ENCODE results near the gene LARGE2. TPM values are rescaled to one million over a fixed set of nuclear protein-coding genes. Genes with fewer than 3 reads are reported as not detected.

LARGE2 gene
- total RNA-seq, 1 experiment from 2014 or later, result 18.4 TPM

DNA sequence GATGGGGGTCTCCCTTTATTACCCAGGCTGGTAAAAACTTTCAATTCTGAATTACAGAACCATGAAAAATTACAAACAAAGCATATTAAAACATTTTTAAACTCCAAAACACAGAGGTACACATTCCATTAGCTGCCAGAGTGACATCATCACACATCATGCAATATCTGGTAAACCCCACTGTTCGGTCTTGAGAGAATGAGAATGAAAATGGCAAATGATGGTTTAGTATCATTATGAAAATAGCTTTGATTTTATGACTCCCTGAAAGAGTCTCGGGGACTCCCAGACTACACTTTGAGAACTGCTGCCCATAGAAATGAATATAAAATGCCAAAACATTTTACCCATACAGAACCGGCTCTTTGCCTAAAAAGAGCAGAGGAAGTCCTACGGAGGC, 18.8 kb downstream of the LARGE2 start:
- ATAC-seq, result no peak
- BruUV-seq (replicated peaks), result no TSS peak
- intact Hi-C loops (cut with micrococcal nuclease), result no loop called here

GRCh38 chr11:45942381-45942780, 19.9 kb downstream of the LARGE2 start:
- Histone ChIP-seq H3F3A (ENCODE audit: low read length, unreplicated experiment) (no peaks in the 10 kb centered on the region), H3K9me3 (ENCODE audit: low read length) (no peaks in the 10 kb centered on the region), H3K9ac (ENCODE audit: low read length) (no peak overlapping the region), H2AFZ (ENCODE audit: low read length) (no peak overlapping the region), H3K4me2 (ENCODE audit: low read length) (no peak overlapping the region), H3K4me3 (ENCODE audit: low read length) (no peak overlapping the region), H3K27me3 (ENCODE audit: low read length) (no peaks in the 10 kb centered on the region), H3K27ac (ENCODE audit: low read length) (no peak overlapping the region), H3K4me1 (ENCODE audit: insufficient read depth, low read length) (no peaks in the 10 kb centered on the region), H3K9me2 (replicated peaks; ENCODE audit: low read length) (no peaks in the 10 kb centered on the region), H3K36me3 (ENCODE audit: low read depth, low read length) (no peaks in the 10 kb centered on the region), H3K79me2 (ENCODE audit: low read length) (no peaks in the 10 kb centered on the region), H4K20me1 (ENCODE audit: low read length) (no peaks in the 10 kb centered on the region)
- TF ChIP-seq EZH2phosphoT487 (IDR thresholded peaks at IDR 0.05; ENCODE audit: borderline replicate concordance, low read length) (no peak), EZH2 (IDR thresholded peaks at IDR 0.05; ENCODE audit: low read length, unreplicated experiment) (no peak)
- TF ChIP-seq, protein P1, sequence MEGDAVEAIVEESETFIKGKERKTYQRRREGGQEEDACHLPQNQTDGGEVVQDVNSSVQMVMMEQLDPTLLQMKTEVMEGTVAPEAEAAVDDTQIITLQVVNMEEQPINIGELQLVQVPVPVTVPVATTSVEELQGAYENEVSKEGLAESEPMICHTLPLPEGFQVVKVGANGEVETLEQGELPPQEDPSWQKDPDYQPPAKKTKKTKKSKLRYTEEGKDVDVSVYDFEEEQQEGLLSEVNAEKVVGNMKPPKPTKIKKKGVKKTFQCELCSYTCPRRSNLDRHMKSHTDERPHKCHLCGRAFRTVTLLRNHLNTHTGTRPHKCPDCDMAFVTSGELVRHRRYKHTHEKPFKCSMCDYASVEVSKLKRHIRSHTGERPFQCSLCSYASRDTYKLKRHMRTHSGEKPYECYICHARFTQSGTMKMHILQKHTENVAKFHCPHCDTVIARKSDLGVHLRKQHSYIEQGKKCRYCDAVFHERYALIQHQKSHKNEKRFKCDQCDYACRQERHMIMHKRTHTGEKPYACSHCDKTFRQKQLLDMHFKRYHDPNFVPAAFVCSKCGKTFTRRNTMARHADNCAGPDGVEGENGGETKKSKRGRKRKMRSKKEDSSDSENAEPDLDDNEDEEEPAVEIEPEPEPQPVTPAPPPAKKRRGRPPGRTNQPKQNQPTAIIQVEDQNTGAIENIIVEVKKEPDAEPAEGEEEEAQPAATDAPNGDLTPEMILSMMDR (conservative IDR thresholded peaks at IDR 0.05; ENCODE audit: low read depth, low read length), result no peak
- no TSS peak for BruUV-seq (replicated peaks)
- CTCF ChIA-PET, result no interaction called here
- no peak for ATAC-seq
- POLR2A ChIA-PET (ENCODE audit: unreplicated experiment), result no interaction called here
- intact Hi-C loops (cut with micrococcal nuclease), result no loop called here
- DNase-seq, result no peak

More for the DNA sequence above, 18.8 kb downstream of the LARGE2 start:
- no peaks in the 10 kb centered on the region for H3K36me3 ChIP-seq (ENCODE audit: low read depth, low read length)
- no peak overlapping the region for H3K27ac ChIP-seq (ENCODE audit: low read length)
- TF ChIP-seq, protein P1 (conservative IDR thresholded peaks at IDR 0.05; ENCODE audit: low read depth, low read length), result no peak
- no peak for TF ChIP-seq EZH2 (IDR thresholded peaks at IDR 0.05; ENCODE audit: low read length, unreplicated experiment)
- TF ChIP-seq EZH2phosphoT487 (IDR thresholded peaks at IDR 0.05; ENCODE audit: borderline replicate concordance, low read length), result no peak
- no peaks in the 10 kb centered on the region for H4K20me1 ChIP-seq (ENCODE audit: low read length)
- H3K4me3 ChIP-seq (ENCODE audit: low read length), result no peak overlapping the region
- CTCF ChIA-PET, result no interaction called here
- no peaks in the 10 kb centered on the region for H3K27me3 ChIP-seq (ENCODE audit: low read length)
- no peaks in the 10 kb centered on the region for H3K79me2 ChIP-seq (ENCODE audit: low read length)
- no peak overlapping the region for H2AFZ ChIP-seq (ENCODE audit: low read length)
- no peaks in the 10 kb centered on the region for H3K4me1 ChIP-seq (ENCODE audit: insufficient read depth, low read length)
- H3K4me2 ChIP-seq (ENCODE audit: low read length), result no peak overlapping the region
- no peak for DNase-seq
- H3K9me3 ChIP-seq (ENCODE audit: low read length), result no peaks in the 10 kb centered on the region
- POLR2A ChIA-PET (ENCODE audit: unreplicated experiment), result no interaction called here
- no peak overlapping the region for H3K9ac ChIP-seq (ENCODE audit: low read length)
- no peaks in the 10 kb centered on the region for H3K9me2 ChIP-seq (replicated peaks; ENCODE audit: low read length)
- no peaks in the 10 kb centered on the region for H3F3A ChIP-seq (ENCODE audit: low read length, unreplicated experiment)

GRCh38 chr11:45945397-45945999, 23.0 kb downstream of the LARGE2 start:
- no peaks in the 10 kb centered on the region for H3K79me2 ChIP-seq (ENCODE audit: low read length)
- H3K4me3 ChIP-seq (ENCODE audit: low read length), result no peak overlapping the region
- H3K9ac ChIP-seq (ENCODE audit: low read length), result no peak overlapping the region
- ChIA-PET CTCF (no interaction called here), POLR2A (ENCODE audit: unreplicated experiment) (no interaction called here)
- BruUV-seq (replicated peaks), result no TSS peak
- H2AFZ ChIP-seq (ENCODE audit: low read length), result no peak overlapping the region
- no peaks in the 10 kb centered on the region for H3K9me3 ChIP-seq (ENCODE audit: low read length)
- H3K9me2 ChIP-seq (replicated peaks; ENCODE audit: low read length), result no peaks in the 10 kb centered on the region
- H3K27me3 ChIP-seq (ENCODE audit: low read length), result no peaks in the 10 kb centered on the region
- ATAC-seq, result no peak
- no peak for DNase-seq
- no peak overlapping the region for H3K27ac ChIP-seq (ENCODE audit: low read length)
- no peaks in the 10 kb centered on the region for H3K4me1 ChIP-seq (ENCODE audit: insufficient read depth, low read length)
- intact Hi-C loops (cut with micrococcal nuclease), result no loop called here
- TF ChIP-seq EZH2phosphoT487 (IDR thresholded peaks at IDR 0.05; ENCODE audit: borderline replicate concordance, low read length) (no peak), EZH2 (IDR thresholded peaks at IDR 0.05; ENCODE audit: low read length, unreplicated experiment) (no peak)
- TF ChIP-seq, protein P1 (conservative IDR thresholded peaks at IDR 0.05; ENCODE audit: low read depth, low read length), result no peak
- H3F3A ChIP-seq (ENCODE audit: low read length, unreplicated experiment), result no peaks in the 10 kb centered on the region
- no peaks in the 10 kb centered on the region for H4K20me1 ChIP-seq (ENCODE audit: low read length)
- no peak overlapping the region for H3K4me2 ChIP-seq (ENCODE audit: low read length)
- no peaks in the 10 kb centered on the region for H3K36me3 ChIP-seq (ENCODE audit: low read depth, low read length)
